GM23248 (cell line): ENCODE results near the gene TOPBP1. TPM values are rescaled to one million over a fixed set of nuclear protein-coding genes. Genes with fewer than 3 reads are reported as not detected.

Experiments used
- DNase-seq: peaks from one replicate; pipeline ENCODE4 v3.0.0-alpha.2; 2015
- H2AFZ ChIP-seq: fragments of 200-600 bp; sonication (generic); 2 replicates; pipeline ENCODE4 v1.6.1; 2016; ENCODE audit warnings: antibody characterized with exemption
- H3F3A ChIP-seq: fragments of 200-600 bp; sonication (generic); 2 replicates; pipeline ENCODE4 v1.6.1; 2016; ENCODE audit warnings: mild to moderate bottlenecking, antibody characterized with exemption, mixed run types; ENCODE audit not compliant: insufficient read depth
- H3K27ac ChIP-seq: fragments of 200-600 bp; sonication (generic); 2 replicates; pipeline ENCODE4 v1.5.1; 2016; ENCODE audit warnings: mild to moderate bottlenecking
- H3K27me3 ChIP-seq: fragments of 200-600 bp; sonication (generic); replicated peaks from 2 replicates; pipeline ENCODE4 v1.6.1; 2016; ENCODE audit warnings: mild to moderate bottlenecking; ENCODE audit not compliant: insufficient read depth
- H3K36me3 ChIP-seq: fragments of 200-600 bp; sonication (generic); 2 replicates; pipeline ENCODE4 v1.6.1; 2016; ENCODE audit warnings: low read depth, mild to moderate bottlenecking
- H3K4me1 ChIP-seq: fragments of 200-600 bp; sonication (generic); 2 replicates; pipeline ENCODE4 v1.6.1; 2016; ENCODE audit warnings: mild to moderate bottlenecking; ENCODE audit not compliant: insufficient read depth
- H3K4me2 ChIP-seq: fragments of 200-600 bp; sonication (generic); one replicate; pipeline ENCODE4 v1.6.1; 2016; ENCODE audit warnings: mild to moderate bottlenecking; ENCODE audit not compliant: unreplicated experiment
- H3K4me3 ChIP-seq: fragments of 200-600 bp; sonication (generic); 2 replicates; pipeline ENCODE4 v1.5.1; 2016; ENCODE audit warnings: mild to moderate bottlenecking
- H3K79me2 ChIP-seq: fragments of 200-600 bp; sonication (generic); 2 replicates; pipeline ENCODE4 v1.6.1; 2016; ENCODE audit warnings: mild to moderate bottlenecking; ENCODE audit not compliant: insufficient read depth
- H3K9ac ChIP-seq: fragments of 200-600 bp; sonication (generic); 2 replicates; pipeline ENCODE4 v1.6.1; 2016; ENCODE audit warnings: mild to moderate bottlenecking
- H3K9me2 ChIP-seq: fragments of 200-600 bp; sonication (generic); 2 replicates; pipeline ENCODE4 v1.6.1; 2016; ENCODE audit warnings: mixed run types, mild to moderate bottlenecking, moderate library complexity; ENCODE audit not compliant: insufficient read depth
- H3K9me3 ChIP-seq: fragments of 200-600 bp; sonication (generic); one replicate; pipeline ENCODE4 v1.6.1; 2017; ENCODE audit warnings: low read depth
- H4K20me1 ChIP-seq: fragments of 200-600 bp; sonication (generic); 2 replicates; pipeline ENCODE4 v1.6.0; 2016; ENCODE audit not compliant: insufficient read depth
- EZH2 ChIP-seq: fragments of 200-600 bp; sonication (generic); IDR thresholded peaks from 2 replicates; pipeline ENCODE4 v1.6.1; 2018; ENCODE audit warnings: antibody characterized with exemption, mild to moderate bottlenecking; ENCODE audit not compliant: insufficient read depth, poor library complexity, severe bottlenecking
- EZH2phosphoT487 ChIP-seq: fragments of 200-600 bp; sonication (generic); IDR thresholded peaks from 2 replicates; pipeline ENCODE4 v1.6.1; 2018; ENCODE audit warnings: antibody characterized with exemption, moderate library complexity, mild to moderate bottlenecking, low read depth; ENCODE audit not compliant: insufficient read depth
- WGBS, 2 experiments: methylation state at CpG; one replicate each; pipeline ENCODE4 v1.1.6; 2015 to 2017; ENCODE audit warnings: low lambda C conversion rate in 2 of 2, low coverage in 1 of 2; ENCODE audit errors: missing lambda C conversion rate in 2 of 2; 5-methylcytosine and 5-hydroxymethylcytosine counted together
- in situ Hi-C: fragments of 300-500 bp; cut with MboI; formaldehyde crosslinking; loops from 2 replicates; pipeline ENCODE4 v1.15.0; 2020
- polyA plus RNA-seq: library from polyadenylated mRNA; unstranded; fragments of >200 nt; fragmentation: Nextera tagmentation; extraction: Ambion mirVana; gene quantifications from 2 replicates; pipeline ENCODE4 v1.2.1, GENCODE V29; 2016
- total RNA-seq: library from RNA; depleted of rRNA; stranded (reverse); fragments of >200 nt; shearing (Covaris generic); gene quantifications from 2 replicates; pipeline ENCODE4 v1.2.3, GENCODE V29; 2014

TOPBP1 gene
- total and polyA plus RNA-seq, 2 experiments from 2014 or later, result 9.4 to 21.0 TPM

GRCh38 chr3:133703915-133704314 is 42.2 kb upstream of the TOPBP1 start:
- no peaks in the 10 kb centered on the region for H3K9me3 ChIP-seq

GRCh38 chr3:133701435-133702358 is 40.0 kb upstream of the TOPBP1 start:
- H3K4me3 ChIP-seq, result no peak overlapping the region
- H3K79me2 ChIP-seq, result no peaks in the 10 kb centered on the region
- no peak for DNase-seq
- H3K27ac ChIP-seq, result no peak overlapping the region
- H3K4me2 ChIP-seq, result no peak overlapping the region
- H3K36me3 ChIP-seq, result no peaks in the 10 kb centered on the region
- 42 to 44% methylated on average over 7 of the region's 7 CpGs for WGBS, 2 experiments
- H4K20me1 ChIP-seq, result no peaks in the 10 kb centered on the region
- H3K9ac ChIP-seq, result no peak overlapping the region
- no peak overlapping the region for H2AFZ ChIP-seq
- no peaks in the 10 kb centered on the region for H3K9me3 ChIP-seq
- in situ Hi-C loops, result no loop called here
- H3K4me1 ChIP-seq, result no peaks in the 10 kb centered on the region
- H3F3A ChIP-seq, result no peaks in the 10 kb centered on the region
- H3K27me3 ChIP-seq, result peaks cover 6% of the 10 kb centered on the region; the same call in 1 of the 2 replicates
- no peaks in the 10 kb centered on the region for H3K9me2 ChIP-seq
- TF ChIP-seq EZH2phosphoT487 (no peak), EZH2 (no peak)

More at GRCh38 chr3:133703915-133704314, 42.2 kb upstream of the TOPBP1 start:
- WGBS, 2 experiments, result 6% methylated on average over 1 of the region's 1 CpG
- Histone ChIP-seq H2AFZ (no peak overlapping the region), H3K4me3 (no peak overlapping the region), H3K4me2 (no peak overlapping the region), H3K79me2 (no peaks in the 10 kb centered on the region), H3K27me3 (peaks cover 10% of the 10 kb centered on the region), H3K9me2 (no peaks in the 10 kb centered on the region), H3K9ac (no peak overlapping the region), H3K4me1 (no peaks in the 10 kb centered on the region), H3F3A (no peaks in the 10 kb centered on the region), H3K36me3 (no peaks in the 10 kb centered on the region), H4K20me1 (no peaks in the 10 kb centered on the region), H3K27ac (no peak overlapping the region)
- DNase-seq, result no peak
- TF ChIP-seq EZH2, result no peak
- TF ChIP-seq EZH2phosphoT487, result no peak
- in situ Hi-C loops, result no loop called here

GRCh38 chr3:133700351-133700750 is 38.6 kb upstream of the TOPBP1 start:
- H3F3A ChIP-seq, result no peaks in the 10 kb centered on the region
- DNase-seq, result no peak

DNA sequence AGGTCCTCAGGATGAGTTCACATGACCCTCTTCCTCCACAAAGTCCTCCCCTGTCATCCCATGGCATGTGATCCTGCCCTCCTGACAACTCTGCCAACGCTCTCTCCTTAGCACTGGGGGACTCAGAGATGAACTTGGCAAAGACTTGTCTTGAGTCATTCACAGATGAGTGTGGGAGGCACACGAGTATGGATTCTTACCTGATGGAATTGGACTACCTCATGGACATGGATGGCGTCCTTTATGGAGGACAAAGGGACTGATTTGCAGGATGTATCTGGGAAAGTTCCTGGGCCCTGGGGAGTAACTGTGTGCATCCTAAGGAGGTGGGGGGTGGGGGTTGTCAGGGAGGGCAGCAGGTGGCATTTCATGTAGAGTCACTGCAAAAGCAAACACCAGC is 38.2 kb upstream of the TOPBP1 start:
- no peaks in the 10 kb centered on the region for H3K4me1 ChIP-seq
- H3K27ac ChIP-seq, result no peak overlapping the region
- H3F3A ChIP-seq, result no peaks in the 10 kb centered on the region
- no peak overlapping the region for H3K4me2 ChIP-seq
- no peak for DNase-seq
- H2AFZ ChIP-seq, result no peak overlapping the region
- in situ Hi-C loops, result no loop called here
- H3K9me3 ChIP-seq, result no peaks in the 10 kb centered on the region
- H4K20me1 ChIP-seq, result no peaks in the 10 kb centered on the region
- H3K36me3 ChIP-seq, result no peaks in the 10 kb centered on the region
- no peaks in the 10 kb centered on the region; the same call in 1 of the 2 replicates for H3K27me3 ChIP-seq
- no peaks in the 10 kb centered on the region for H3K9me2 ChIP-seq
- H3K9ac ChIP-seq, result no peak overlapping the region
- TF ChIP-seq EZH2 (no peak), EZH2phosphoT487 (no peak)
- no peaks in the 10 kb centered on the region for H3K79me2 ChIP-seq
- no peak overlapping the region for H3K4me3 ChIP-seq
- 29 to 44% methylated on average over 3 of the region's 3 CpGs for WGBS, 2 experiments

More at GRCh38 chr3:133700351-133700750, 38.6 kb upstream of the TOPBP1 start:
- Histone ChIP-seq H3K4me2 (no peak overlapping the region), H3K4me1 (no peaks in the 10 kb centered on the region), H3K9me3 (no peaks in the 10 kb centered on the region), H3K9me2 (no peaks in the 10 kb centered on the region), H3K9ac (no peak overlapping the region), H3K79me2 (no peaks in the 10 kb centered on the region), H2AFZ (no peak overlapping the region), H3K27me3 (no peaks in the 10 kb centered on the region; the same call in 1 of the 2 replicates), H3K27ac (no peak overlapping the region), H4K20me1 (no peaks in the 10 kb centered on the region), H3K4me3 (no peak overlapping the region), H3K36me3 (no peaks in the 10 kb centered on the region)
- in situ Hi-C loops, result no loop called here
- TF ChIP-seq EZH2 (no peak), EZH2phosphoT487 (no peak)
- WGBS, 2 experiments, result 41 to 48% methylated on average over 6 of the region's 6 CpGs
